Vagina (tissue), 2 donors: ENCODE data around the gene SLC16A13. TPM values are rescaled to one million over a fixed set of nuclear protein-coding genes. Genes with fewer than 3 reads are reported as not detected.
"Not testable (repeated sequence)": the region's sequence is repeated elsewhere in the genome, so short reads cannot be mapped to it uniquely, and the experiment has no call there.

Source experiments
- DNase-seq, 2 donors: peaks; one replicate each; pipeline ENCODE4 v3.0.0-alpha.2; 2017; ENCODE audit errors: extremely low spot score in 2 of 2
- H3K27ac ChIP-seq: fragments of 200-600 bp; sonication (generic); one replicate; pipeline ENCODE4 v1.5.1; 2019
- H3K27me3 ChIP-seq: fragments of 200-600 bp; sonication (generic); one replicate; pipeline ENCODE4 v1.5.1; 2019
- H3K36me3 ChIP-seq, 2 donors: fragments of 200-600 bp; sonication (generic); one replicate each; pipeline ENCODE4 v1.5.1; 2017 to 2019
- H3K4me1 ChIP-seq: fragments of 200-600 bp; sonication (generic); one replicate; pipeline ENCODE4 v1.5.1; 2019
- H3K4me3 ChIP-seq, 2 donors: fragments of 200-600 bp; sonication (generic); 1 replicate in 1 of 2; 2 replicates in 1 of 2; pipeline ENCODE4 v1.5.1; 2016 to 2019
- H3K9me3 ChIP-seq: fragments of 200-600 bp; sonication (generic); one replicate; pipeline ENCODE4 v1.5.1; 2019
- CTCF ChIP-seq, 3 experiments: fragments of 450-650 bp in 2 of 3; fragments of 200-600 bp in 1 of 3; sonication (generic) in 1 of 3; IDR thresholded peaks; one replicate each; pipeline ENCODE4 v1.5.1; 2017 to 2019; ENCODE audit warnings: antibody characterized with exemption in 3 of 3, mild to moderate bottlenecking in 2 of 3, moderate library complexity in 2 of 3
- POLR2A ChIP-seq, 2 donors: fragments of 450-650 bp; IDR thresholded peaks; one replicate each; pipeline ENCODE4 v1.6.1; 2017; ENCODE audit warnings: antibody characterized with exemption in 2 of 2, mild to moderate bottlenecking in 2 of 2, moderate library complexity in 2 of 2
- POLR2AphosphoS5 ChIP-seq, 2 donors: sonication (generic); formaldehyde crosslinking; IDR thresholded peaks; one replicate each; pipeline ENCODE4 v1.9.0; 2017; ENCODE audit warnings: antibody characterized with exemption in 2 of 2, mild to moderate bottlenecking in 2 of 2, low read depth in 1 of 2; ENCODE audit not compliant: insufficient read depth in 1 of 2
- intact Hi-C: fragments of 100-400 bp; cut with DNase I; formaldehyde crosslinking; loops from one replicate; pipeline ENCODE4 v1.15.1; 2023
- microRNA counts, 2 donors: library from miRNA; unstranded; fragments of <30 nt; microRNA quantifications; one replicate each; lab custom pipeline; 2016 to 2017
- small RNA-seq: library from RNA; depleted of rRNA; stranded (forward); fragments of <200 nt; gene quantifications from one replicate; pipeline ENCODE3, GENCODE V24; 2016
- total RNA-seq: library from RNA; depleted of rRNA; stranded (reverse); fragments of >200 nt; gene quantifications from one replicate; pipeline ENCODE4 v1.2.3, GENCODE V29; 2016

Gene SLC16A13
- total RNA-seq, 1 donor from 2014 or later, result 2.0 TPM

- H3K27me3 ChIP-seq, result no peaks in the 10 kb centered on the region
- H3K9me3 ChIP-seq, result no peaks in the 10 kb centered on the region
- TF ChIP-seq CTCF (IDR thresholded peaks at IDR 0.05) (no peak), POLR2A (IDR thresholded peaks at IDR 0.05) (no peak), POLR2AphosphoS5 (IDR thresholded peaks at IDR 0.05; ENCODE audit: insufficient read depth in 1 of 2, low read depth in 1 of 2) (no peak)
- no peak for DNase-seq
- H3K27ac ChIP-seq, result no peak overlapping the region
- no peaks in the 10 kb centered on the region for H3K4me1 ChIP-seq
- H3K4me3 ChIP-seq, result no peak overlapping the region
- no peaks in the 10 kb centered on the region for H3K36me3 ChIP-seq
- intact Hi-C loops, result no loop called here
These were observed 45.7 kb downstream of the SLC16A13 start for GRCh38 chr17:7081341-7082062.

- H3K9me3 ChIP-seq, result no peaks in the 10 kb centered on the region
- no peak for TF ChIP-seq POLR2A (IDR thresholded peaks at IDR 0.05)
- no peak for TF ChIP-seq CTCF (IDR thresholded peaks at IDR 0.05)
- no peak for TF ChIP-seq POLR2AphosphoS5 (IDR thresholded peaks at IDR 0.05; ENCODE audit: insufficient read depth in 1 of 2, low read depth in 1 of 2)
- intact Hi-C loops, result no loop called here
- no peaks in the 10 kb centered on the region for H3K27me3 ChIP-seq
- no peak for DNase-seq
- H3K27ac ChIP-seq, result no peak overlapping the region
- no peak overlapping the region for H3K4me3 ChIP-seq
- H3K36me3 ChIP-seq, result no peaks in the 10 kb centered on the region
- no peaks in the 10 kb centered on the region for H3K4me1 ChIP-seq
These were observed 47.8 kb downstream of the SLC16A13 start for GRCh38 chr17:7083592-7083991.

GRCh38 chr17:7084088-7084487 lies 48.3 kb downstream of the SLC16A13 start:
- Histone ChIP-seq H3K4me1 (no peaks in the 10 kb centered on the region), H3K9me3 (no peaks in the 10 kb centered on the region), H3K36me3 (no peaks in the 10 kb centered on the region), H3K27ac (no peak overlapping the region), H3K27me3 (no peaks in the 10 kb centered on the region), H3K4me3 (no peak overlapping the region)
- TF ChIP-seq POLR2AphosphoS5 (IDR thresholded peaks at IDR 0.05; ENCODE audit: insufficient read depth in 1 of 2, low read depth in 1 of 2) (no peak), POLR2A (IDR thresholded peaks at IDR 0.05) (no peak), CTCF (IDR thresholded peaks at IDR 0.05) (no peak)
- intact Hi-C loops, result no loop called here
- no peak for DNase-seq

GRCh38 chr17:7088442-7088841 lies 52.6 kb downstream of the SLC16A13 start:
- H3K27me3 ChIP-seq, DNase-seq, H3K4me3 ChIP-seq, H3K36me3 ChIP-seq, intact Hi-C loops, H3K9me3 ChIP-seq, H3K27ac ChIP-seq, H3K4me1 ChIP-seq: not testable (repeated sequence)

- H3K4me1 ChIP-seq, DNase-seq, intact Hi-C loops, H3K4me3 ChIP-seq, H3K27ac ChIP-seq, H3K36me3 ChIP-seq, H3K27me3 ChIP-seq, H3K9me3 ChIP-seq: not testable (repeated sequence)
These were observed 53.8 kb downstream of the SLC16A13 start for GRCh38 chr17:7089570-7089969.

MicroRNAs encoded within 50 kb of the gene (microRNA counts, 767-probe panel; counts per million panel counts)
- microRNA hsa-miR-195-5p (lab: Ali Mortazavi, UCI), result 5,304 to 5,676 counts per million in 2 donors
- 2,884 to 4,705 counts per million in 2 donors for microRNA hsa-miR-497-5p (lab: Ali Mortazavi, UCI)

Small RNAs within 50 kb of the gene (small RNA-seq; reads per million reads assigned to genes)
- gene AC120057.1, result not detected

Other genes with a start within 250 kb of the SLC16A13 start
- gene TEKT1, start 204.3 kb upstream of the SLC16A13 start, total RNA-seq, result not detected
- gene ALOX12, start 40.0 kb upstream of the SLC16A13 start, total RNA-seq, result 16.0 TPM
- 155 TPM for gene RNASEK, start 23.4 kb upstream of the SLC16A13 start, total RNA-seq
- gene BCL6B, start 13.0 kb upstream of the SLC16A13 start, total RNA-seq, result 10.1 TPM
- not detected for gene SLC16A11, start 8.1 kb downstream of the SLC16A13 start, total RNA-seq
- gene CLEC10A, start 44.2 kb downstream of the SLC16A13 start, total RNA-seq, result 3.7 TPM
- 2.7 TPM for gene ASGR2, start 78.8 kb downstream of the SLC16A13 start, total RNA-seq
- gene ASGR1, start 143.4 kb downstream of the SLC16A13 start, total RNA-seq, result 2.5 TPM
- gene DLG4, start 183.8 kb downstream of the SLC16A13 start, total RNA-seq, result 23.3 TPM
- 957 TPM for gene ACADVL, start 183.9 kb downstream of the SLC16A13 start, total RNA-seq
- 53.0 TPM for gene DVL2, start 198.5 kb downstream of the SLC16A13 start, total RNA-seq
- 24.8 TPM for gene PHF23, start 203.4 kb downstream of the SLC16A13 start, total RNA-seq
- 395 TPM for gene GABARAP, start 206.4 kb downstream of the SLC16A13 start, total RNA-seq
- gene CTDNEP1, start 215.7 kb downstream of the SLC16A13 start, total RNA-seq, result 64.6 TPM
- gene ELP5, start 216.2 kb downstream of the SLC16A13 start, total RNA-seq, result 30.9 TPM
- gene CLDN7, start 226.5 kb downstream of the SLC16A13 start, total RNA-seq, result 75.9 TPM
- 3.2 TPM for gene SLC2A4, start 245.7 kb downstream of the SLC16A13 start, total RNA-seq